HEK293 (cell line): ENCODE measurements around the gene CBFA2T2.

Experiments used
- GLI2 ChIP-seq: fragments of 450-650 bp; formaldehyde crosslinking; IDR thresholded peaks from 2 replicates; pipeline ENCODE4; 2017; ENCODE audit warnings: missing biosample characterization, missing genetic modification characterization, low read depth, borderline replicate concordance
- ZNF140 ChIP-seq: fragments of 450-650 bp; formaldehyde crosslinking; IDR thresholded peaks from 2 replicates; pipeline ENCODE4 v1.5.1; 2016; ENCODE audit warnings: missing biosample characterization, missing genetic modification characterization
- TF ChIP-seq, protein P1 (sequence below): fragments of 450-650 bp; formaldehyde crosslinking; IDR thresholded peaks from 2 replicates; pipeline ENCODE4 v1.5.1; 2016; ENCODE audit warnings: missing biosample characterization, missing genetic modification characterization

GRCh38 chr20:33518071-33518470, 28.2 kb downstream of the CBFA2T2 start:
- TF ChIP-seq ZNF140 (tag by site-specific recombination) (no peak), GLI2 (tag by site-specific recombination) (no peak)
- TF ChIP-seq, protein P1, sequence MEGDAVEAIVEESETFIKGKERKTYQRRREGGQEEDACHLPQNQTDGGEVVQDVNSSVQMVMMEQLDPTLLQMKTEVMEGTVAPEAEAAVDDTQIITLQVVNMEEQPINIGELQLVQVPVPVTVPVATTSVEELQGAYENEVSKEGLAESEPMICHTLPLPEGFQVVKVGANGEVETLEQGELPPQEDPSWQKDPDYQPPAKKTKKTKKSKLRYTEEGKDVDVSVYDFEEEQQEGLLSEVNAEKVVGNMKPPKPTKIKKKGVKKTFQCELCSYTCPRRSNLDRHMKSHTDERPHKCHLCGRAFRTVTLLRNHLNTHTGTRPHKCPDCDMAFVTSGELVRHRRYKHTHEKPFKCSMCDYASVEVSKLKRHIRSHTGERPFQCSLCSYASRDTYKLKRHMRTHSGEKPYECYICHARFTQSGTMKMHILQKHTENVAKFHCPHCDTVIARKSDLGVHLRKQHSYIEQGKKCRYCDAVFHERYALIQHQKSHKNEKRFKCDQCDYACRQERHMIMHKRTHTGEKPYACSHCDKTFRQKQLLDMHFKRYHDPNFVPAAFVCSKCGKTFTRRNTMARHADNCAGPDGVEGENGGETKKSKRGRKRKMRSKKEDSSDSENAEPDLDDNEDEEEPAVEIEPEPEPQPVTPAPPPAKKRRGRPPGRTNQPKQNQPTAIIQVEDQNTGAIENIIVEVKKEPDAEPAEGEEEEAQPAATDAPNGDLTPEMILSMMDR, result no peak
